ENCODE data around the gene SLC35B2.

Gene SLC35B2

GRCh38 chr6:44286285-44286565, 28.9 kb upstream of the SLC35B2 start:
- DNase-seq (ENCODE audit: low read depth in 2 of 2) = no peak

GRCh38 chr6:44285552-44286284, 28.4 kb upstream of the SLC35B2 start:
- no peak for DNase-seq (ENCODE audit: low read depth in 2 of 2)

- DNase-seq (ENCODE audit: low read depth in 2 of 2) = no peak
Observed at GRCh38 chr6:44284867-44285266, 27.5 kb upstream of the SLC35B2 start.

- no peak for DNase-seq (ENCODE audit: low read depth in 2 of 2)
Observed at GRCh38 chr6:44284121-44284520, 26.8 kb upstream of the SLC35B2 start.

- DNase-seq (ENCODE audit: low read depth in 2 of 2) = no peak
Observed at GRCh38 chr6:44278774-44279697, 21.7 kb upstream of the SLC35B2 start.

GRCh38 chr6:44278315-44278714, 21.0 kb upstream of the SLC35B2 start:
- DNase-seq (ENCODE audit: low read depth in 2 of 2) = no peak

- no peak for DNase-seq (ENCODE audit: low read depth in 2 of 2)
Observed at GRCh38 chr6:44277763-44278162, 20.4 kb upstream of the SLC35B2 start.

- DNase-seq (ENCODE audit: low read depth in 2 of 2) = no peak
Observed at GRCh38 chr6:44276667-44277640, 19.6 kb upstream of the SLC35B2 start.

- no peak for DNase-seq (ENCODE audit: low read depth in 2 of 2)
Observed at GRCh38 chr6:44275749-44276648, 18.7 kb upstream of the SLC35B2 start.

GRCh38 chr6:44275271-44275748, 18.0 kb upstream of the SLC35B2 start:
- DNase-seq (ENCODE audit: low read depth in 2 of 2) = no peak

GRCh38 chr6:44273617-44274016, 16.3 kb upstream of the SLC35B2 start:
- no peak for DNase-seq (ENCODE audit: low read depth in 2 of 2)

GRCh38 chr6:44272999-44273566, 15.8 kb upstream of the SLC35B2 start:
- DNase-seq (ENCODE audit: low read depth in 2 of 2) = no peak

- no peak for DNase-seq (ENCODE audit: low read depth in 2 of 2)
Observed at GRCh38 chr6:44272529-44272928, 15.2 kb upstream of the SLC35B2 start.

- no peak for DNase-seq (ENCODE audit: low read depth in 2 of 2)
Observed at GRCh38 chr6:44271914-44272313, 14.6 kb upstream of the SLC35B2 start.

GRCh38 chr6:44271406-44271723, 14.0 kb upstream of the SLC35B2 start:
- no peak for DNase-seq (ENCODE audit: low read depth in 2 of 2)

- DNase-seq (ENCODE audit: low read depth in 2 of 2) = no peak
Observed at GRCh38 chr6:44270526-44271405, 13.4 kb upstream of the SLC35B2 start.

GRCh38 chr6:44269921-44270525, 12.7 kb upstream of the SLC35B2 start, which contains the start of gene TMEM151B:
Gene TMEM151B (plus strand): TSS chr6:44270450. CDS start chr6:44270743, 293 bp downstream.
- no peak for DNase-seq (ENCODE audit: low read depth in 2 of 2)

- DNase-seq (ENCODE audit: low read depth in 2 of 2) = no peak
Observed at GRCh38 chr6:44269178-44269920, 12.0 kb upstream of the SLC35B2 start.

Measured in fibroblast of skin of left biceps (primary cell).